Neural progenitor cell (in vitro differentiated cells): Measurements from ENCODE around the gene EIPR1.

Experiments used
- CTCF ChIP-seq: fragments of 200-600 bp; sonication (generic); IDR thresholded peaks from 2 replicates; pipeline ENCODE4 v1.5.1; 2017; ENCODE audit warnings: antibody characterized with exemption, mild to moderate bottlenecking
- EZH2 ChIP-seq: fragments of 200-600 bp; sonication (generic); IDR thresholded peaks from 2 replicates; pipeline ENCODE4 v1.6.1; 2017; ENCODE audit warnings: antibody characterized with exemption, mild to moderate bottlenecking, moderate library complexity

GRCh38 chr2:3254442-3254941, 123.1 kb downstream of the EIPR1 start:
- TF ChIP-seq CTCF (no peak), EZH2 (no peak)
